Neural crest cell (in vitro differentiated cells): ENCODE data around the gene VKORC1. TPM values are rescaled to one million over a fixed set of nuclear protein-coding genes. Genes with fewer than 3 reads are reported as not detected.
A peak's percentile ranks its signal among the peaks of the same experiment; 100 is the strongest.

Experiments used
- DNase-seq: peaks from one replicate; pipeline ENCODE4 v3.0.0; 2021; ENCODE audit warnings: low read depth, mixed read lengths, low spot score
- H3K27ac Mint-ChIP-seq: one replicate; pipeline ENCODE4 v1.8.0; 2021; ENCODE audit warnings: mild to moderate bottlenecking, mixed read lengths; ENCODE audit not compliant: unreplicated experiment
- H3K27me3 Mint-ChIP-seq: 2 replicates; pipeline ENCODE4 v1.8.0; 2021; ENCODE audit warnings: low read depth, mild to moderate bottlenecking, mixed read lengths
- H3K36me3 Mint-ChIP-seq: 2 replicates; pipeline ENCODE4 v1.8.0; 2021; ENCODE audit warnings: low read depth, mild to moderate bottlenecking, mixed read lengths
- H3K4me1 Mint-ChIP-seq: 2 replicates; pipeline ENCODE4 v1.8.0; 2021; ENCODE audit warnings: mixed read lengths
- H3K4me3 Mint-ChIP-seq: one replicate; pipeline ENCODE4 v1.8.0; 2021; ENCODE audit warnings: mild to moderate bottlenecking, mixed read lengths
- H3K9me3 Mint-ChIP-seq: 2 replicates; pipeline ENCODE4 v1.8.0; 2021; ENCODE audit warnings: mixed read lengths
- CTCF ChIP-seq: fragments of 200-600 bp; sonication (generic); conservative IDR thresholded peaks from 2 replicates; pipeline ENCODE4 v1.5.0; 2021; ENCODE audit warnings: antibody characterized with exemption, mild to moderate bottlenecking
- total RNA-seq: library from RNA; stranded (reverse); gene quantifications from 2 replicates; pipeline ENCODE4 v1.2.1, GENCODE V29; 2021

VKORC1 gene
- total RNA-seq, 1 donor from 2014 or later, result 62.4 TPM

GRCh38 chr16:31099860-31100638 lies 5.5 kb upstream of the VKORC1 start:
- H3K4me3 Mint-ChIP-seq, result peak overlapping the region; percentile 41
- H3K27ac Mint-ChIP-seq, result no peak overlapping the region
- H3K36me3 Mint-ChIP-seq, result no peaks in the 10 kb centered on the region
- no peaks in the 10 kb centered on the region for H3K9me3 Mint-ChIP-seq
- no peak for TF ChIP-seq CTCF
- no peak for DNase-seq
- peaks cover 6% of the 10 kb centered on the region for H3K4me1 Mint-ChIP-seq
- H3K27me3 Mint-ChIP-seq, result peaks cover 9% of the 10 kb centered on the region

GRCh38 chr16:31094088-31094423 lies 541 bp downstream of the VKORC1 start:
- H3K27ac Mint-ChIP-seq, result no peak overlapping the region
- no peaks in the 10 kb centered on the region for H3K9me3 Mint-ChIP-seq
- H3K27me3 Mint-ChIP-seq, result peaks cover 3% of the 10 kb centered on the region
- H3K4me1 Mint-ChIP-seq, result peaks cover 22% of the 10 kb centered on the region
- no peak for DNase-seq
- peaks cover 2% of the 10 kb centered on the region for H3K36me3 Mint-ChIP-seq
- H3K4me3 Mint-ChIP-seq, result peak overlapping the region; percentile 91
- no peak for TF ChIP-seq CTCF

- H3K27ac Mint-ChIP-seq, result peak overlapping the region; percentile 75
- H3K4me3 Mint-ChIP-seq, result peak overlapping the region; percentile 91
- peaks cover 22% of the 10 kb centered on the region for H3K4me1 Mint-ChIP-seq
- TF ChIP-seq CTCF, result no peak
- no peak for DNase-seq
- peaks cover 2% of the 10 kb centered on the region for H3K36me3 Mint-ChIP-seq
- H3K9me3 Mint-ChIP-seq, result no peaks in the 10 kb centered on the region
- peaks cover 3% of the 10 kb centered on the region for H3K27me3 Mint-ChIP-seq
Observed at GRCh38 chr16:31093132-31093703, 1.4 kb downstream of the VKORC1 start.

GRCh38 chr16:31092330-31092729 lies 2.3 kb downstream of the VKORC1 start:
- Mint-ChIP-seq H3K4me1 (peaks cover 22% of the 10 kb centered on the region), H3K27ac (no peak overlapping the region), H3K9me3 (no peaks in the 10 kb centered on the region), H3K36me3 (peaks cover 2% of the 10 kb centered on the region), H3K4me3 (peak overlapping the region; percentile 74), H3K27me3 (peaks cover 3% of the 10 kb centered on the region)
- no peak for DNase-seq
- TF ChIP-seq CTCF, result no peak

GRCh38 chr16:31090540-31090939 lies 4.1 kb downstream of the VKORC1 start:
- peak overlapping the region; percentile 66 for H3K4me3 Mint-ChIP-seq
- no peaks in the 10 kb centered on the region for H3K9me3 Mint-ChIP-seq
- H3K36me3 Mint-ChIP-seq, result peaks cover 2% of the 10 kb centered on the region
- DNase-seq, result no peak
- H3K27ac Mint-ChIP-seq, result no peak overlapping the region
- no peak for TF ChIP-seq CTCF
- peaks cover 3% of the 10 kb centered on the region for H3K27me3 Mint-ChIP-seq
- H3K4me1 Mint-ChIP-seq, result peaks cover 18% of the 10 kb centered on the region
